GM21786 (cell line): ENCODE results near the gene RNF19B.

Experiments
- ATAC-seq: cut with Tn5 transposase; IDR thresholded peaks from one replicate; pipeline ENCODE4 v1.9.1; 2021; ENCODE audit not compliant: unreplicated experiment

Gene RNF19B

GRCh38 chr1:32902535-32902920, 62.1 kb downstream of the RNF19B start:
- ATAC-seq = no peak

GRCh38 chr1:32901823-32902534, 62.6 kb downstream of the RNF19B start:
- ATAC-seq = no peak

GRCh38 chr1:32900956-32901822, 63.4 kb downstream of the RNF19B start, which contains the start of gene TMEM54:
Gene TMEM54 (minus strand): TSS chr1:32901389. CDS start chr1:32901238, 151 bp downstream.
- ATAC-seq = no peak

GRCh38 chr1:32900371-32900955, 64.1 kb downstream of the RNF19B start:
- ATAC-seq = no peak

- no peak for ATAC-seq
Measured at GRCh38 chr1:32899586-32900296, 64.9 kb downstream of the RNF19B start.

- no peak for ATAC-seq
Measured at GRCh38 chr1:32898958-32899357, 65.7 kb downstream of the RNF19B start.

GRCh38 chr1:32898056-32898455, 66.6 kb downstream of the RNF19B start:
- no peak for ATAC-seq

GRCh38 chr1:32897082-32898049, 67.2 kb downstream of the RNF19B start:
- no peak for ATAC-seq

- ATAC-seq = no peak
Measured at GRCh38 chr1:32896451-32896850, 68.2 kb downstream of the RNF19B start.

- no peak for ATAC-seq
Measured at GRCh38 chr1:32895325-32896215, 69.0 kb downstream of the RNF19B start.

- ATAC-seq = no peak
Measured at GRCh38 chr1:32894681-32895080, 69.9 kb downstream of the RNF19B start.

GRCh38 chr1:32894019-32894600, 70.5 kb downstream of the RNF19B start:
- no peak for ATAC-seq

GRCh38 chr1:32893198-32894018, 71.2 kb downstream of the RNF19B start:
- ATAC-seq = no peak

GRCh38 chr1:32892368-32893197, 72.0 kb downstream of the RNF19B start:
- ATAC-seq = no peak

- ATAC-seq = no peak
Measured at GRCh38 chr1:32891630-32892029, 73.0 kb downstream of the RNF19B start.

GRCh38 chr1:32891241-32891570, 73.4 kb downstream of the RNF19B start:
- no peak for ATAC-seq
